ENCODE results near the gene RNU6-9. TPM values are rescaled to one million over a fixed set of nuclear protein-coding genes. Genes with fewer than 3 reads are reported as not detected.

RNU6-9 gene
- total RNA-seq, 2 donors from 2014 or later, result not detected

DNA sequence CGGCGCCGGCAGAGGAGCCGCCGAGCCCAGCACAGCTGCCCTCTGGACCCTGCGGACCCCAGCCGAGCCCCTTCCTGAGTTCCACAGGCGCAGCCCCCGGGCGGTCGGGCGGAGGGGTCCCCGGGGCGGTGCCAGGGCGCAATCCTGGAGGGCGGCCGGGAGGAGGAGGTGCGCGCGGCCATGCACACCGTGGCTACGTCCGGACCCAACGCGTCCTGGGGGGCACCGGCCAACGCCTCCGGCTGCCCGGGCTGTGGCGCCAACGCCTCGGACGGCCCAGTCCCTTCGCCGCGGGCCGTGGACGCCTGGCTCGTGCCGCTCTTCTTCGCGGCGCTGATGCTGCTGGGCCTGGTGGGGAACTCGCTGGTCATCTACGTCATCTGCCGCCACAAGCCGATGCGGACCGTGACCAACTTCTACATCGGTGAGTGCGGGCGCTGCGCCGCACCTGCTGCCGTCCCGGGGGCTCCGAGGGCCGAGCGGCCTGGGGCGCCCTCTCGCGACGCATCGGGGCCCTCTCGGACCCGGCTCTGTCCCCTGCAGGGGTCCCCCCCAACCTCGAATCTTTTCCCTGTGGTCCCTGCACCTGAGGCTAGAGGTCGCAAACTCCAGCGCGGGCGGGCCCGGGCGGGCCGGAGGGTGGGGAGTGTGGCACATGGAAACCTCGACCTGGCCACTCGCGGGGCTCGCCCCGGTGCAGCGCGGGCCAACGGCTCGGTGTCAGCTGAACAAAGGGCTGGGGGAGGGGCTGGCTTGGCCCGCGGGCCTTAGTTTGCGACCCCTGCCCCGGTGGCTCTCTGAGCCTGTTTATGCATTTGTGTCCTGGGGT lies 24.3 kb downstream of the RNU6-9 start, which contains the start of gene KISS1R:
Gene KISS1R, plus strand, starts transcription at position 11 of the 829 bp plus-strand sequence. Its CDS starts 170 bp downstream, at position 181.
- Histone ChIP-seq H3K4me1 (replicated peaks) (peaks cover 7% of the 10 kb centered on the region), H3K9me3 (no peaks in the 10 kb centered on the region), H3K27me3 (replicated peaks; ENCODE audit: insufficient read depth) (peaks cover 20% of the 10 kb centered on the region), H3K4me3 (peak within 1 kb of the TSS; percentile 3 to 23), H3K27ac (no peak within 1 kb of the TSS), H3K36me3 (no peaks in the 10 kb centered on the region)
- intact Hi-C loops (cut with DNase I), result no loop called here
- DNase-seq (ENCODE audit: low spot score), result no peak
- 0% methylated on average over 48 of the region's 87 CpGs for WGBS
- TF ChIP-seq, protein P1, sequence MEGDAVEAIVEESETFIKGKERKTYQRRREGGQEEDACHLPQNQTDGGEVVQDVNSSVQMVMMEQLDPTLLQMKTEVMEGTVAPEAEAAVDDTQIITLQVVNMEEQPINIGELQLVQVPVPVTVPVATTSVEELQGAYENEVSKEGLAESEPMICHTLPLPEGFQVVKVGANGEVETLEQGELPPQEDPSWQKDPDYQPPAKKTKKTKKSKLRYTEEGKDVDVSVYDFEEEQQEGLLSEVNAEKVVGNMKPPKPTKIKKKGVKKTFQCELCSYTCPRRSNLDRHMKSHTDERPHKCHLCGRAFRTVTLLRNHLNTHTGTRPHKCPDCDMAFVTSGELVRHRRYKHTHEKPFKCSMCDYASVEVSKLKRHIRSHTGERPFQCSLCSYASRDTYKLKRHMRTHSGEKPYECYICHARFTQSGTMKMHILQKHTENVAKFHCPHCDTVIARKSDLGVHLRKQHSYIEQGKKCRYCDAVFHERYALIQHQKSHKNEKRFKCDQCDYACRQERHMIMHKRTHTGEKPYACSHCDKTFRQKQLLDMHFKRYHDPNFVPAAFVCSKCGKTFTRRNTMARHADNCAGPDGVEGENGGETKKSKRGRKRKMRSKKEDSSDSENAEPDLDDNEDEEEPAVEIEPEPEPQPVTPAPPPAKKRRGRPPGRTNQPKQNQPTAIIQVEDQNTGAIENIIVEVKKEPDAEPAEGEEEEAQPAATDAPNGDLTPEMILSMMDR (IDR thresholded peaks at IDR 0.05), result peak in 3 of 4 experiments; percentile 32 to 61 (median 46)
- no peak for TF ChIP-seq POLR2A (IDR thresholded peaks at IDR 0.05)

DNA sequence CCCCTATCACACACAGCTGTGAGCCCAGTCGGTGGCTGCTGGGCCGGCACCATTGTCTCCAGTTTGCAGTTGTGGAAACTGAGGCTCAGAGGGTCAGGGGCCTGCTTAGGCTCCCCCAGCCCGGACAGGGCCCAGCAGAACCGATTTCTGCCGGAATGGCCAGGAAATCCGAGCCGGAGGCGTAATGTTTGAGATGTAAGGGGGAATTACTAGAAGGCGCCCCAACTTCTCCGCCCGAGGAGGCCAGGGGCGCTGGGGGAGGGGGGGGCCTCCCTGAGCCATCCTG lies 24.8 kb downstream of the RNU6-9 start:
- no peaks in the 10 kb centered on the region for H3K36me3 ChIP-seq
- intact Hi-C loops (cut with DNase I), result no loop called here
- DNase-seq (ENCODE audit: low spot score), result no peak
- H3K9me3 ChIP-seq, result no peaks in the 10 kb centered on the region
- peak overlapping the region in 1 of 2 donors; percentile 23 for H3K4me3 ChIP-seq
- TF ChIP-seq POLR2A (IDR thresholded peaks at IDR 0.05) (no peak), POLR2AphosphoS5 (IDR thresholded peaks at IDR 0.05) (no peak)
- TF ChIP-seq, protein P1 (IDR thresholded peaks at IDR 0.05), result no peak
- no peak overlapping the region for H3K27ac ChIP-seq
- WGBS, result 1% methylated on average over 11 of the region's 12 CpGs
- peaks cover 7% of the 10 kb centered on the region for H3K4me1 ChIP-seq (replicated peaks)
- H3K27me3 ChIP-seq (replicated peaks; ENCODE audit: insufficient read depth), result peaks cover 20% of the 10 kb centered on the region

DNA sequence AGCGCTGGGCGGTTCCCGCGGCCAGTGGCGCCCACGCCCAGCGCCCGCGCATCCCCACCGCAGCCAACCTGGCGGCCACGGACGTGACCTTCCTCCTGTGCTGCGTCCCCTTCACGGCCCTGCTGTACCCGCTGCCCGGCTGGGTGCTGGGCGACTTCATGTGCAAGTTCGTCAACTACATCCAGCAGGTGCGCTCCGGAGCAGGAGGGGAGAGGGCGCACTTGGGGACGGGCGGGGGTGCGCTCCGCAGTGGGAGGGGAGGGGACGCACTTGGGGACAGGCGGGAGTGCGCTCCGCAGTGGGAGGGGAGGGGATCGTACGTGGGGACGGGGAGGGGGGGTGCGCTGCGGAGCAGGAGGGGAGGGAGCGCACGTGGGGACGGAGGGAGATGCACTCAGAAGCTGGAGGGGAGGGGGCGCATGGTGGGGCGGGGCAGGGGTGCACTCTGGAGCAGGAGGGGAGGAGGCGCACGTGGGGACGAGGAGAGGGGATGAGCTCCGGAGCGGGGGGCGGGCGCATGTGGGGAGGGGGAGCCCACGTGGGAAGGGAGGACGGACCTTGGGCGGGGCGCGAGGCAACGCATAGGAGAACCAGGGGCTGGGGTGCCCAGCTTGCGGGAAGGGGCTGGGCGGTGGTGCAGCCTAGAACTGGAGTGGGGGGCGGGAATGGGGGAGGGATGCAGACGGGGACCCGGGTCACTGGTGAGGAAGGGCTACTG lies 25.4 kb downstream of the RNU6-9 start:
- intact Hi-C loops (cut with DNase I), result no loop called here
- TF ChIP-seq, protein P1 (IDR thresholded peaks at IDR 0.05), result no peak
- TF ChIP-seq POLR2A (IDR thresholded peaks at IDR 0.05) (no peak), POLR2AphosphoS5 (IDR thresholded peaks at IDR 0.05) (no peak)
- Histone ChIP-seq H3K27me3 (replicated peaks; ENCODE audit: insufficient read depth) (peaks cover 20% of the 10 kb centered on the region), H3K4me1 (replicated peaks) (peaks cover 7% of the 10 kb centered on the region), H3K9me3 (no peaks in the 10 kb centered on the region), H3K4me3 (no peak overlapping the region), H3K27ac (no peak overlapping the region), H3K36me3 (no peaks in the 10 kb centered on the region)
- 2% methylated on average over 31 of the region's 58 CpGs for WGBS
- DNase-seq (ENCODE audit: low spot score), result no peak

DNA sequence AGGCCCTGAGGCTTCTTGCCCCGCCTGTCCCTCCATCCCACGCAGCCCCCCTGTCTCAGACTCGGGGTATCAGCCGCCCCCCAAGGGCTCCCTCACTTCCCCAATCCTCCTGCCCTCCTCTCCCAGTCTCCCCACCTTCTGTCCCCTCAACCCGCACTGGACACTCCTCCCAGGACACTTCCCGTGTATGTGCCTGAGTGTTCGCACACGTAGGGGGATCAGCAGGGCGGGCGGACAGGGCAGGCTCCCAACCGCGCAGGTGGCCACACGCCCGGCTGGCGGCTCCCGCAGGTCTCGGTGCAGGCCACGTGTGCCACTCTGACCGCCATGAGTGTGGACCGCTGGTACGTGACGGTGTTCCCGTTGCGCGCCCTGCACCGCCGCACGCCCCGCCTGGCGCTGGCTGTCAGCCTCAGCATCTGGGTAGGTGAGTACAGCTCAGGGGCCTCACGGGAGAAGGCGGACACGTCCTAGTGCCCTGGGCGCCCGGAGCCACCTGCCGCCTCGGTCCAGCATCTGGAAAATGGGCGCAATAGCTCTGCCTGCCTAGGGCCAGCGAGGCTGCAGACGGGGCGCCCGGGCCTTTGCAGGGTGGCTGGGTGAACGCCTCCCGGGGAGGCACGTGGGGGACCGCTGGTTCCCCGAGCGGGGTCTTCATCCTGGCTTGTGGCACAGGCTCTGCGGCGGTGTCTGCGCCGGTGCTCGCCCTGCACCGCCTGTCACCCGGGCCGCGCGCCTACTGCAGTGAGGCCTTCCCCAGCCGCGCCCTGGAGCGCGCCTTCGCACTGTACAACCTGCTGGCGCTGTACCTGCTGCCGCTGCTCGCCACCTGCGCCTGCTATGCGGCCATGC lies 26.1 kb downstream of the RNU6-9 start:
- TF ChIP-seq, protein P1 (IDR thresholded peaks at IDR 0.05), result no peak
- TF ChIP-seq POLR2AphosphoS5 (IDR thresholded peaks at IDR 0.05), result no peak
- no peak for TF ChIP-seq POLR2A (IDR thresholded peaks at IDR 0.05)
- 2% methylated on average over 42 of the region's 68 CpGs for WGBS
- intact Hi-C loops (cut with DNase I), result loop anchor here (2.0 kb wide), 2 partner anchors 57 to 149 kb away; no protein-coding TSS in a partner anchor
- Histone ChIP-seq H3K36me3 (no peaks in the 10 kb centered on the region), H3K4me1 (replicated peaks) (peaks cover 7% of the 10 kb centered on the region), H3K27me3 (replicated peaks; ENCODE audit: insufficient read depth) (peaks cover 20% of the 10 kb centered on the region), H3K4me3 (peak overlapping the region in 1 of 2 donors; percentile 16), H3K9me3 (no peaks in the 10 kb centered on the region), H3K27ac (no peak overlapping the region)
- DNase-seq (ENCODE audit: low spot score), result no peak
